Measurements from ENCODE around the gene AFF3. TPM values are rescaled to one million over a fixed set of nuclear protein-coding genes. Genes with fewer than 3 reads are reported as not detected.

AFF3 gene
- total and polyA plus RNA-seq, 4 donors: 0.48 to 5.3 (median 2.3) TPM

DNA sequence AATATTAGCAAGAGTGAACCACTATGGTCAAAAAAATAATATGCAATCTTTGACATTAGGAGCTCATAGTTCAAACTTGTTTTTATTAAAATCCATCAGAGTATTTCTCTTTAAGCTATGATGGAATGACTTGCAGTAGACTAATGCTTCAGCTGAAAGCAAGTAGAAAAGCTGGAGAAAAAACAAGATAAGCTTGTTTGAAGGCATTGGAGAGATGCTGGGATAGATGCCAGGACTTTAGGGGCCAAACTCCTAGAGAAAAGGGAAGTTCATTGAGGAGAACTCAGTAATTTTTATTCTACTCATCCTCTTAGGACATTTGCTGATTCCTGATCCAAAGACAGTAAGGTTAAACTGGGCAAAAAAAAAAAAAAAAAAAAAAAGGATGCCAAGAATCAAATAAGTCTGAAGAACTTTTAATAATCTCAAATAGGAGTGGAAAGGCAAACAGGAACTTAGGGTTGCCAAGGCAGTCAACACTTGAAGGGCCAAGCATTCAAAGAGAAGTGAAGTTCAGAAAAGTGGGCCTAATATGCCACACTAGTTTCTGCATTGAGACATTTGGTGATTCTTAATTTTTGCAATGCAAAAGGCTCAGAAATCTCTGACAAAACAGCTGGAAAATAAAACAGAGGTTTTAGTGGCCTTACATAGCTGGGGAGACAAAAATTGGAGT, 19.7 kb upstream of the AFF3 start:
- Histone ChIP-seq H3K9me3 (ENCODE audit: control insufficient read depth in 4 of 4, low read length in 3 of 4) (no peaks in the 10 kb centered on the region), H3K27ac (ENCODE audit: low read depth in 1 of 2, low read length in 2 of 2) (no peak overlapping the region), H3K9ac (ENCODE audit: low read depth in 1 of 2, low read length in 2 of 2) (no peak overlapping the region), H3K27me3 (ENCODE audit: control insufficient read depth in 4 of 4, insufficient read depth in 4 of 4, low read length in 3 of 4) (no peaks in the 10 kb centered on the region), H3K36me3 (ENCODE audit: control insufficient read depth in 4 of 4, insufficient read depth in 3 of 4, low read depth in 1 of 4, low read length in 3 of 4) (no peaks in the 10 kb centered on the region), H3K4me3 (ENCODE audit: low read depth in 1 of 3, low read length in 3 of 3) (no peak overlapping the region), H3K4me1 (ENCODE audit: control insufficient read depth in 4 of 4, insufficient read depth in 4 of 4, low read length in 3 of 4) (no peaks in the 10 kb centered on the region)
- TF ChIP-seq RAD21 (IDR thresholded peaks at IDR 0.05) (no peak), MAX (IDR thresholded peaks at IDR 0.05) (no peak), HNF4G (IDR thresholded peaks at IDR 0.05) (no peak), FOXA2 (IDR thresholded peaks at IDR 0.05) (no peak), EGR1 (IDR thresholded peaks at IDR 0.05; ENCODE audit: low read depth in 2 of 2) (no peak), HNF4A (conservative IDR thresholded peaks at IDR 0.05) (no peak), JUND (IDR thresholded peaks at IDR 0.05) (no peak), SP1 (IDR thresholded peaks at IDR 0.05) (no peak), NR2F2 (IDR thresholded peaks at IDR 0.05) (no peak), TAF1 (conservative IDR thresholded peaks at IDR 0.05) (no peak), RXRA (IDR thresholded peaks at IDR 0.05) (no peak), ATF3 (IDR thresholded peaks at IDR 0.05) (no peak), GABPA (IDR thresholded peaks at IDR 0.05 in 1 of 2, conservative IDR thresholded peaks at IDR 0.05 in 1 of 2) (no peak), YY1 (IDR thresholded peaks at IDR 0.05) (no peak), FOXA1 (IDR thresholded peaks at IDR 0.05) (no peak)
- TF ChIP-seq, protein P1, sequence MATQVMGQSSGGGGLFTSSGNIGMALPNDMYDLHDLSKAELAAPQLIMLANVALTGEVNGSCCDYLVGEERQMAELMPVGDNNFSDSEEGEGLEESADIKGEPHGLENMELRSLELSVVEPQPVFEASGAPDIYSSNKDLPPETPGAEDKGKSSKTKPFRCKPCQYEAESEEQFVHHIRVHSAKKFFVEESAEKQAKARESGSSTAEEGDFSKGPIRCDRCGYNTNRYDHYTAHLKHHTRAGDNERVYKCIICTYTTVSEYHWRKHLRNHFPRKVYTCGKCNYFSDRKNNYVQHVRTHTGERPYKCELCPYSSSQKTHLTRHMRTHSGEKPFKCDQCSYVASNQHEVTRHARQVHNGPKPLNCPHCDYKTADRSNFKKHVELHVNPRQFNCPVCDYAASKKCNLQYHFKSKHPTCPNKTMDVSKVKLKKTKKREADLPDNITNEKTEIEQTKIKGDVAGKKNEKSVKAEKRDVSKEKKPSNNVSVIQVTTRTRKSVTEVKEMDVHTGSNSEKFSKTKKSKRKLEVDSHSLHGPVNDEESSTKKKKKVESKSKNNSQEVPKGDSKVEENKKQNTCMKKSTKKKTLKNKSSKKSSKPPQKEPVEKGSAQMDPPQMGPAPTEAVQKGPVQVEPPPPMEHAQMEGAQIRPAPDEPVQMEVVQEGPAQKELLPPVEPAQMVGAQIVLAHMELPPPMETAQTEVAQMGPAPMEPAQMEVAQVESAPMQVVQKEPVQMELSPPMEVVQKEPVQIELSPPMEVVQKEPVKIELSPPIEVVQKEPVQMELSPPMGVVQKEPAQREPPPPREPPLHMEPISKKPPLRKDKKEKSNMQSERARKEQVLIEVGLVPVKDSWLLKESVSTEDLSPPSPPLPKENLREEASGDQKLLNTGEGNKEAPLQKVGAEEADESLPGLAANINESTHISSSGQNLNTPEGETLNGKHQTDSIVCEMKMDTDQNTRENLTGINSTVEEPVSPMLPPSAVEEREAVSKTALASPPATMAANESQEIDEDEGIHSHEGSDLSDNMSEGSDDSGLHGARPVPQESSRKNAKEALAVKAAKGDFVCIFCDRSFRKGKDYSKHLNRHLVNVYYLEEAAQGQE (IDR thresholded peaks at IDR 0.05): no peak
- TF ChIP-seq, protein P2, sequence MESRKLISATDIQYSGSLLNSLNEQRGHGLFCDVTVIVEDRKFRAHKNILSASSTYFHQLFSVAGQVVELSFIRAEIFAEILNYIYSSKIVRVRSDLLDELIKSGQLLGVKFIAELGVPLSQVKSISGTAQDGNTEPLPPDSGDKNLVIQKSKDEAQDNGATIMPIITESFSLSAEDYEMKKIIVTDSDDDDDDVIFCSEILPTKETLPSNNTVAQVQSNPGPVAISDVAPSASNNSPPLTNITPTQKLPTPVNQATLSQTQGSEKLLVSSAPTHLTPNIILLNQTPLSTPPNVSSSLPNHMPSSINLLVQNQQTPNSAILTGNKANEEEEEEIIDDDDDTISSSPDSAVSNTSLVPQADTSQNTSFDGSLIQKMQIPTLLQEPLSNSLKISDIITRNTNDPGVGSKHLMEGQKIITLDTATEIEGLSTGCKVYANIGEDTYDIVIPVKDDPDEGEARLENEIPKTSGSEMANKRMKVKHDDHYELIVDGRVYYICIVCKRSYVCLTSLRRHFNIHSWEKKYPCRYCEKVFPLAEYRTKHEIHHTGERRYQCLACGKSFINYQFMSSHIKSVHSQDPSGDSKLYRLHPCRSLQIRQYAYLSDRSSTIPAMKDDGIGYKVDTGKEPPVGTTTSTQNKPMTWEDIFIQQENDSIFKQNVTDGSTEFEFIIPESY (IDR thresholded peaks at IDR 0.05): no peak
- TF ChIP-seq, protein P3, sequence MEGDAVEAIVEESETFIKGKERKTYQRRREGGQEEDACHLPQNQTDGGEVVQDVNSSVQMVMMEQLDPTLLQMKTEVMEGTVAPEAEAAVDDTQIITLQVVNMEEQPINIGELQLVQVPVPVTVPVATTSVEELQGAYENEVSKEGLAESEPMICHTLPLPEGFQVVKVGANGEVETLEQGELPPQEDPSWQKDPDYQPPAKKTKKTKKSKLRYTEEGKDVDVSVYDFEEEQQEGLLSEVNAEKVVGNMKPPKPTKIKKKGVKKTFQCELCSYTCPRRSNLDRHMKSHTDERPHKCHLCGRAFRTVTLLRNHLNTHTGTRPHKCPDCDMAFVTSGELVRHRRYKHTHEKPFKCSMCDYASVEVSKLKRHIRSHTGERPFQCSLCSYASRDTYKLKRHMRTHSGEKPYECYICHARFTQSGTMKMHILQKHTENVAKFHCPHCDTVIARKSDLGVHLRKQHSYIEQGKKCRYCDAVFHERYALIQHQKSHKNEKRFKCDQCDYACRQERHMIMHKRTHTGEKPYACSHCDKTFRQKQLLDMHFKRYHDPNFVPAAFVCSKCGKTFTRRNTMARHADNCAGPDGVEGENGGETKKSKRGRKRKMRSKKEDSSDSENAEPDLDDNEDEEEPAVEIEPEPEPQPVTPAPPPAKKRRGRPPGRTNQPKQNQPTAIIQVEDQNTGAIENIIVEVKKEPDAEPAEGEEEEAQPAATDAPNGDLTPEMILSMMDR (IDR thresholded peaks at IDR 0.05; ENCODE audit: low read depth, low read length, missing input control): no peak
- no peak for DNase-seq (ENCODE audit: low spot score)

Measured in liver (tissue), 9 donors.